HepG2 (cell line): ENCODE results near the gene ROBO3. TPM values are rescaled to one million over a fixed set of nuclear protein-coding genes. Genes with fewer than 3 reads are reported as not detected.

ENCODE experiments used
- DNMT3B ChIP-seq: conservative IDR thresholded peaks from 2 replicates; pipeline ENCODE4 v1.6.1; 2016; ENCODE audit warnings: missing biosample characterization, control low read depth
- FOXK2 ChIP-seq: fragments of 450-650 bp; IDR thresholded peaks from 2 replicates; pipeline ENCODE4 v1.6.1; 2016
- ISX ChIP-seq: sonication (generic); formaldehyde crosslinking; conservative IDR thresholded peaks from 2 replicates; pipeline ENCODE4 v1.5.0; 2020; ENCODE audit warnings: missing genetic modification reagents
- JDP2 ChIP-seq: sonication (generic); formaldehyde crosslinking; IDR thresholded peaks from 2 replicates; pipeline ENCODE4 v1.8.1; 2022; ENCODE audit warnings: missing genetic modification reagents, borderline replicate concordance
- MZF1 ChIP-seq: sonication (generic); formaldehyde crosslinking; IDR thresholded peaks from 2 replicates; pipeline ENCODE4 v1.8.1; 2023; ENCODE audit warnings: mild to moderate bottlenecking, missing genetic modification reagents, borderline replicate concordance
- RXRB ChIP-seq: IDR thresholded peaks from 2 replicates; pipeline ENCODE4 v1.6.1; 2016; ENCODE audit warnings: borderline replicate concordance, missing genetic modification reagents, missing compliant biosample characterization
- ZBTB21 ChIP-seq: sonication (generic); formaldehyde crosslinking; IDR thresholded peaks from 2 replicates; pipeline ENCODE4 v1.4.0; 2020; ENCODE audit warnings: missing genetic modification reagents
- ZNF101 ChIP-seq: sonication (generic); formaldehyde crosslinking; IDR thresholded peaks from 2 replicates; pipeline ENCODE4 v1.4.0; 2020; ENCODE audit warnings: mild to moderate bottlenecking, low read depth, missing genetic modification reagents, borderline replicate concordance
- ZNF3 ChIP-seq: IDR thresholded peaks from 2 replicates; pipeline ENCODE4 v1.7.0; 2017; ENCODE audit warnings: inconsistent platforms
- ZNF430 ChIP-seq: sonication (generic); formaldehyde crosslinking; IDR thresholded peaks from 2 replicates; pipeline ENCODE4 v1.9.0; 2021; ENCODE audit warnings: mild to moderate bottlenecking, missing genetic modification reagents
- ZNF547 ChIP-seq: sonication (generic); formaldehyde crosslinking; IDR thresholded peaks from 2 replicates; pipeline ENCODE4 v1.5.1; 2020; ENCODE audit warnings: mild to moderate bottlenecking, missing genetic modification reagents
- ZNF552 ChIP-seq: sonication (generic); formaldehyde crosslinking; IDR thresholded peaks from 2 replicates; pipeline ENCODE4 v1.9.0; 2022; ENCODE audit warnings: missing genetic modification reagents, mild to moderate bottlenecking, borderline replicate concordance
- ZNF607 ChIP-seq: sonication (generic); formaldehyde crosslinking; IDR thresholded peaks from 2 replicates; pipeline ENCODE4 v1.5.1; 2020; ENCODE audit warnings: missing genetic modification reagents, mild to moderate bottlenecking, borderline replicate concordance
- ZNF644 ChIP-seq: IDR thresholded peaks from 2 replicates; pipeline ENCODE4 v1.6.1; 2016; ENCODE audit warnings: low read depth
- polyA plus RNA-seq, 8 experiments: library from polyadenylated mRNA; depleted of rRNA in 3 of 8; stranded (reverse) in 7 of 8; unstranded in 1 of 8; fragments of >200 nt; fragmentation: Illumina TruSeq in 4 of 8; extraction: Trizol in 4 of 8; gene quantifications; 2 replicates each; pipeline versions ENCODE4 v1.2.1 to v1.2.3, GENCODE V29; 2011 to 2016; ENCODE audit warnings: low read depth in 4 of 8, missing spikeins in 1 of 8, mixed read lengths in 1 of 8; ENCODE audit not compliant: insufficient read depth in 1 of 8
- total RNA-seq, 5 experiments: library from RNA; depleted of rRNA; stranded (reverse); fragments of >200 nt; fragmentation: Illumina TruSeq; extraction: Trizol; gene quantifications; 2 replicates each; pipeline ENCODE4 v1.2.3, GENCODE V29; 2016; ENCODE audit warnings: low read depth in 1 of 5
- TF ChIP-seq, protein P1 (sequence below), 2 experiments: sonication (generic) in 1 of 2; formaldehyde crosslinking in 1 of 2; IDR thresholded peaks; 2 replicates each; pipeline versions ENCODE4 v1.4.0 to v1.6.1; 2018 to 2020; ENCODE audit warnings: missing genetic modification reagents in 2 of 2, borderline replicate concordance in 1 of 2, low read depth in 1 of 2, mild to moderate bottlenecking in 1 of 2, missing biosample characterization in 1 of 2
- TF ChIP-seq, protein P2 (sequence below), 2 experiments: sonication (generic) in 1 of 2; formaldehyde crosslinking in 1 of 2; IDR thresholded peaks; 2 replicates each; pipeline versions ENCODE4 v1.4.0 to v1.6.1; 2016 to 2020; ENCODE audit warnings: borderline replicate concordance in 1 of 2, low read depth in 1 of 2, mild to moderate bottlenecking in 1 of 2, missing genetic modification reagents in 1 of 2
- TF ChIP-seq, protein P3 (sequence below): sonication (generic); formaldehyde crosslinking; IDR thresholded peaks from 2 replicates; pipeline ENCODE4 v1.5.0; 2020; ENCODE audit warnings: missing genetic modification reagents
- TF ChIP-seq, protein P4 (sequence below): sonication (generic); formaldehyde crosslinking; IDR thresholded peaks from 2 replicates; pipeline ENCODE4 v1.4.0; 2020; ENCODE audit warnings: missing genetic modification reagents

The ROBO3 gene
- total and polyA plus RNA-seq, 2 of the 13 experiments (the other 11 are each of a cell fraction or from before 2014, with no cell fraction given) = 0.07 to 2.4 TPM

DNA sequence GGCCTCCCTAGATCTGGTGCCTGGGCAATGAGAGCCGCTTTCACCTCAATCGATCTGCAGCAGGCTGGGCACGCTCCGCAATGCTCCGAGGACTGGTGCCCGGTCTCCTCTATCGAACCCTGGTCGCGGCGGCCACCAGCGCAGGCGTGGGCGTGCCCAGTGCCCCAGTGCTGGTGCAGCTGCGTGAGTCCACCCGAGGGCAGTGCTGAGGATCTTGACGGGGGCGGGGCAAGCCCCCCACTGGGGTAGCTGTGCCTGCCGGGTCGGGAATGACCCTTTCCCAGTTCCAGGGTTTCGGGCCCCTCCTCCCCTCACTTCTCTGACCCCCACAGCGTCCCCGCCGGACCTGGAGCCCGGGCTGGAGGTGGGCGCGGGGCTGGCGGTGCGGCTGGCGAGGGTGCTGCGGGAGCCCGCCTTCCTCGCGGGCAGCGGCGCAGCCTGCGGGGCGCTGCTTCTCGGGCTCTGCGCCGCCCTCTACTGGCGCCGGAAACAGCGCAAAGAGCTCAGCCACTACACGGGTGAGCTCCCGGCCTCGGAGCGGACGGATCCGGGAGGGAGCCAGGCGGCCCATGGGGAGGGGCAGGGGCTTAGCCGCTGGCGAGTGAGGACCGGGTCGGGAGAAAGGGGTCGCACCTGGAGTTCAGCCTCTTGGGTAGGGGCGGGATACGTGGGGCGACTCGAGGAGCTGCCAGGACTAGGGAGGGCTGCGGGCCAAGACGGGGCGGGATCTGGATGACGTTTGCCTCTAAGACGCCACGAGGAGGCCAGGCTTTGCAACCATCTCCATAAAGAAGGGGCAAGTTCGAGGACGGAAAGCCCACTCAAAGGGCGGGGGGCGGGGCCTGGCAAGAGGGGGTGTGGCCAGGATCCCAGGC is 10.9 kb downstream of the ROBO3 start (continued):
- TF ChIP-seq, protein P1, sequence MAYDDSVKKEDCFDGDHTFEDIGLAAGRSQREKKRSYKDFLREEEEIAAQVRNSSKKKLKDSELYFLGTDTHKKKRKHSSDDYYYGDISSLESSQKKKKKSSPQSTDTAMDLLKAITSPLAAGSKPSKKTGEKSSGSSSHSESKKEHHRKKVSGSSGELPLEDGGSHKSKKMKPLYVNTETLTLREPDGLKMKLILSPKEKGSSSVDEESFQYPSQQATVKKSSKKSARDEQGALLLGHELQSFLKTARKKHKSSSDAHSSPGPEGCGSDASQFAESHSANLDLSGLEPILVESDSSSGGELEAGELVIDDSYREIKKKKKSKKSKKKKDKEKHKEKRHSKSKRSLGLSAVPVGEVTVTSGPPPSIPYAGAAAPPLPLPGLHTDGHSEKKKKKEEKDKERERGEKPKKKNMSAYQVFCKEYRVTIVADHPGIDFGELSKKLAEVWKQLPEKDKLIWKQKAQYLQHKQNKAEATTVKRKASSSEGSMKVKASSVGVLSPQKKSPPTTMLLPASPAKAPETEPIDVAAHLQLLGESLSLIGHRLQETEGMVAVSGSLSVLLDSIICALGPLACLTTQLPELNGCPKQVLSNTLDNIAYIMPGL (CRISPR knock-in tag; IDR thresholded peaks at IDR 0.05; ENCODE audit: borderline replicate concordance in 1 of 2, low read depth in 1 of 2) = peak; percentile 94 to 97
- TF ChIP-seq ZNF3 (CRISPR knock-in tag) = no peak
- TF ChIP-seq ZNF430 = no peak
- no peak for TF ChIP-seq ISX (CRISPR knock-in tag)
- TF ChIP-seq FOXK2 = no peak
- no peak for TF ChIP-seq MZF1
- TF ChIP-seq ZNF552 = no peak
- TF ChIP-seq, protein P2, sequence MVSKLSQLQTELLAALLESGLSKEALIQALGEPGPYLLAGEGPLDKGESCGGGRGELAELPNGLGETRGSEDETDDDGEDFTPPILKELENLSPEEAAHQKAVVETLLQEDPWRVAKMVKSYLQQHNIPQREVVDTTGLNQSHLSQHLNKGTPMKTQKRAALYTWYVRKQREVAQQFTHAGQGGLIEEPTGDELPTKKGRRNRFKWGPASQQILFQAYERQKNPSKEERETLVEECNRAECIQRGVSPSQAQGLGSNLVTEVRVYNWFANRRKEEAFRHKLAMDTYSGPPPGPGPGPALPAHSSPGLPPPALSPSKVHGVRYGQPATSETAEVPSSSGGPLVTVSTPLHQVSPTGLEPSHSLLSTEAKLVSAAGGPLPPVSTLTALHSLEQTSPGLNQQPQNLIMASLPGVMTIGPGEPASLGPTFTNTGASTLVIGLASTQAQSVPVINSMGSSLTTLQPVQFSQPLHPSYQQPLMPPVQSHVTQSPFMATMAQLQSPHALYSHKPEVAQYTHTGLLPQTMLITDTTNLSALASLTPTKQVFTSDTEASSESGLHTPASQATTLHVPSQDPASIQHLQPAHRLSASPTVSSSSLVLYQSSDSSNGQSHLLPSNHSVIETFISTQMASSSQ (IDR thresholded peaks at IDR 0.05; ENCODE audit: low read depth) = no peak
- TF ChIP-seq, protein P2 (CRISPR knock-in tag; IDR thresholded peaks at IDR 0.05; ENCODE audit: borderline replicate concordance) = no peak
- no peak for TF ChIP-seq DNMT3B
- TF ChIP-seq, protein P3, sequence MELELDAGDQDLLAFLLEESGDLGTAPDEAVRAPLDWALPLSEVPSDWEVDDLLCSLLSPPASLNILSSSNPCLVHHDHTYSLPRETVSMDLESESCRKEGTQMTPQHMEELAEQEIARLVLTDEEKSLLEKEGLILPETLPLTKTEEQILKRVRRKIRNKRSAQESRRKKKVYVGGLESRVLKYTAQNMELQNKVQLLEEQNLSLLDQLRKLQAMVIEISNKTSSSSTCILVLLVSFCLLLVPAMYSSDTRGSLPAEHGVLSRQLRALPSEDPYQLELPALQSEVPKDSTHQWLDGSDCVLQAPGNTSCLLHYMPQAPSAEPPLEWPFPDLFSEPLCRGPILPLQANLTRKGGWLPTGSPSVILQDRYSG = no peak
- TF ChIP-seq, protein P4, sequence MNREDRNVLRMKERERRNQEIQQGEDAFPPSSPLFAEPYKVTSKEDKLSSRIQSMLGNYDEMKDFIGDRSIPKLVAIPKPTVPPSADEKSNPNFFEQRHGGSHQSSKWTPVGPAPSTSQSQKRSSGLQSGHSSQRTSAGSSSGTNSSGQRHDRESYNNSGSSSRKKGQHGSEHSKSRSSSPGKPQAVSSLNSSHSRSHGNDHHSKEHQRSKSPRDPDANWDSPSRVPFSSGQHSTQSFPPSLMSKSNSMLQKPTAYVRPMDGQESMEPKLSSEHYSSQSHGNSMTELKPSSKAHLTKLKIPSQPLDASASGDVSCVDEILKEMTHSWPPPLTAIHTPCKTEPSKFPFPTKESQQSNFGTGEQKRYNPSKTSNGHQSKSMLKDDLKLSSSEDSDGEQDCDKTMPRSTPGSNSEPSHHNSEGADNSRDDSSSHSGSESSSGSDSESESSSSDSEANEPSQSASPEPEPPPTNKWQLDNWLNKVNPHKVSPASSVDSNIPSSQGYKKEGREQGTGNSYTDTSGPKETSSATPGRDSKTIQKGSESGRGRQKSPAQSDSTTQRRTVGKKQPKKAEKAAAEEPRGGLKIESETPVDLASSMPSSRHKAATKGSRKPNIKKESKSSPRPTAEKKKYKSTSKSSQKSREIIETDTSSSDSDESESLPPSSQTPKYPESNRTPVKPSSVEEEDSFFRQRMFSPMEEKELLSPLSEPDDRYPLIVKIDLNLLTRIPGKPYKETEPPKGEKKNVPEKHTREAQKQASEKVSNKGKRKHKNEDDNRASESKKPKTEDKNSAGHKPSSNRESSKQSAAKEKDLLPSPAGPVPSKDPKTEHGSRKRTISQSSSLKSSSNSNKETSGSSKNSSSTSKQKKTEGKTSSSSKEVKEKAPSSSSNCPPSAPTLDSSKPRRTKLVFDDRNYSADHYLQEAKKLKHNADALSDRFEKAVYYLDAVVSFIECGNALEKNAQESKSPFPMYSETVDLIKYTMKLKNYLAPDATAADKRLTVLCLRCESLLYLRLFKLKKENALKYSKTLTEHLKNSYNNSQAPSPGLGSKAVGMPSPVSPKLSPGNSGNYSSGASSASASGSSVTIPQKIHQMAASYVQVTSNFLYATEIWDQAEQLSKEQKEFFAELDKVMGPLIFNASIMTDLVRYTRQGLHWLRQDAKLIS (CRISPR knock-in tag) = no peak
- peak; percentile 53 for TF ChIP-seq ZNF547 (CRISPR knock-in tag)
- TF ChIP-seq ZNF644 = no peak
- peak; percentile 61 for TF ChIP-seq ZNF607
- TF ChIP-seq ZBTB21 (CRISPR knock-in tag) = no peak
- peak; percentile 31; the same call in 1 of the 2 replicates for TF ChIP-seq RXRB
- TF ChIP-seq ZNF101 (CRISPR knock-in tag) = no peak
- TF ChIP-seq JDP2 (CRISPR knock-in tag) = no peak
